ENCODE measurements around the gene UPK3A.
"Not testable (repeated sequence)": the region's sequence is repeated elsewhere in the genome, so short reads cannot be mapped to it uniquely, and the experiment has no call there.

UPK3A gene

GRCh38 chr22:45254789-45255278, 29.9 kb upstream of the UPK3A start:
- in situ Hi-C loops (cut with MboI; ENCODE audit: low sequenced_read_pairs): no loop called here

- in situ Hi-C loops (cut with MboI; ENCODE audit: low sequenced_read_pairs): not testable (repeated sequence)
Observed at GRCh38 chr22:45257941-45258340, 26.8 kb upstream of the UPK3A start.

- in situ Hi-C loops (cut with MboI; ENCODE audit: low sequenced_read_pairs): loop anchor here (10.0 kb wide), 1 partner anchor 165 kb away; no protein-coding TSS in a partner anchor
Observed at GRCh38 chr22:45259754-45260394, 24.9 kb upstream of the UPK3A start.

GRCh38 chr22:45260395-45260759, 24.4 kb upstream of the UPK3A start:
- in situ Hi-C loops (cut with MboI; ENCODE audit: low sequenced_read_pairs): loop anchor here (10.0 kb wide), 1 partner anchor 164 kb away; no protein-coding TSS in a partner anchor

GRCh38 chr22:45261407-45262088, 23.2 kb upstream of the UPK3A start:
- in situ Hi-C loops (cut with MboI; ENCODE audit: low sequenced_read_pairs): loop anchor here (10.0 kb wide), 1 partner anchor 163 kb away; no protein-coding TSS in a partner anchor

- in situ Hi-C loops (cut with MboI; ENCODE audit: low sequenced_read_pairs): loop anchor here (10.0 kb wide), 1 partner anchor 162 kb away; no protein-coding TSS in a partner anchor
Observed at GRCh38 chr22:45262195-45262930, 22.4 kb upstream of the UPK3A start.

GRCh38 chr22:45262931-45263462, 21.8 kb upstream of the UPK3A start:
- in situ Hi-C loops (cut with MboI; ENCODE audit: low sequenced_read_pairs): loop anchor here (10.0 kb wide), 1 partner anchor 162 kb away; no protein-coding TSS in a partner anchor

GRCh38 chr22:45263463-45264269, 21.1 kb upstream of the UPK3A start:
- in situ Hi-C loops (cut with MboI; ENCODE audit: low sequenced_read_pairs): loop anchor here (10.0 kb wide), 1 partner anchor 161 kb away; no protein-coding TSS in a partner anchor

GRCh38 chr22:45265535-45265934, 19.2 kb upstream of the UPK3A start:
- in situ Hi-C loops (cut with MboI; ENCODE audit: low sequenced_read_pairs): loop anchor here (10.0 kb wide), 1 partner anchor 159 kb away; no protein-coding TSS in a partner anchor

- in situ Hi-C loops (cut with MboI; ENCODE audit: low sequenced_read_pairs): loop anchor here (10.0 kb wide), 1 partner anchor 156 kb away; no protein-coding TSS in a partner anchor
Observed at GRCh38 chr22:45268167-45268957, 16.4 kb upstream of the UPK3A start.

GRCh38 chr22:45268958-45269844, 15.5 kb upstream of the UPK3A start:
- in situ Hi-C loops (cut with MboI; ENCODE audit: low sequenced_read_pairs): loop anchor here (10.0 kb wide), 1 partner anchor 156 kb away; no protein-coding TSS in a partner anchor

GRCh38 chr22:45270095-45271020, 14.4 kb upstream of the UPK3A start:
- in situ Hi-C loops (cut with MboI; ENCODE audit: low sequenced_read_pairs): no loop called here

GRCh38 chr22:45271667-45272201, 13.0 kb upstream of the UPK3A start:
- in situ Hi-C loops (cut with MboI; ENCODE audit: low sequenced_read_pairs): no loop called here

GRCh38 chr22:45272498-45272897, 12.3 kb upstream of the UPK3A start:
- in situ Hi-C loops (cut with MboI; ENCODE audit: low sequenced_read_pairs): no loop called here

- in situ Hi-C loops (cut with MboI; ENCODE audit: low sequenced_read_pairs): no loop called here
Observed at GRCh38 chr22:45273452-45274075, 11.2 kb upstream of the UPK3A start.

GRCh38 chr22:45276507-45277105, 8.1 kb upstream of the UPK3A start:
- in situ Hi-C loops (cut with MboI; ENCODE audit: low sequenced_read_pairs): no loop called here
